Activated T-cell treated with anti-CD3 and anti-CD28 coated beads for 24 hours (primary cell): ENCODE measurements around the gene MAGEB1.

Source experiments
- DNase-seq: peaks from one replicate; pipeline ENCODE4 v3.0.0-alpha.2; 2020; ENCODE audit warnings: low read depth

The MAGEB1 gene

DNA sequence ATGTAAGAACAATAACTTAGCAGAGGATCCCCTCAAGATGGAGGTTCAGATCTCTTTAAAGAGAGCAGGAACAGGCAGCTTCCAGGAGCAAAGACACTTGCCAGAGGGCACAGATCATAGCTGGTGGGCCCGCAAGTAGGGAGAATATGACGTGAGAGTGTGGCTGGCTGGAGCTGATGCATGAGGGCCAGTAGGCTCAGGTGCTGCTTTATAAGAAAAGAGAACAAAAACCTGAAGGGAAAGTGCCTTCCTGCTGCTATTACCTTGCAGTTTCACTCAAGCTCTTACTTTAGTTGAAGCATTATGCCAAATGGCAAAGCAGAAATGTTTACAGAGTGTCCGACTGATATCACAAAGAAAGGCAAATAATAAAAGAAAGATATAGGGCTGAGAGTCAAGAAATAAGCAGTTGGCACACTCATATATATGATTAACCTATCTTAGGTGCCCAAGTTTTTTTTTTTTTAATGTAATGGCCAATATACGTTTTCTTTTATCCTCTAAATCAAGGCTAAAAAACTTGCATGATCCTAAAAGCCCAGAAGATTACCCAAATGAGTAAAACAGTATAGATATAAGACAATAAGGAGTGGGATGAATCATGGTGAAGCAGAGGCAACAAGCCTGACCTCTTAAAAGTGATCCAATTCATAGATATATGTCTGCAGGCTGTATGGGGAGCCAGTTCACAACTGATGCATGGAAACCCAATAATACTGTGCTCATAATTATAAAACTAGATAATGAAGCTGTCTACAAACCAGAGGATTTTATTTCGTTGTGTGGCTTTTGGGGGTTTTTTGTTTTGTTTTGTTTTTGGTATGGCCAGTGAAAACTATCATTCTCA lies 49.7 kb downstream of the MAGEB1 start:
- no peak for DNase-seq

DNA sequence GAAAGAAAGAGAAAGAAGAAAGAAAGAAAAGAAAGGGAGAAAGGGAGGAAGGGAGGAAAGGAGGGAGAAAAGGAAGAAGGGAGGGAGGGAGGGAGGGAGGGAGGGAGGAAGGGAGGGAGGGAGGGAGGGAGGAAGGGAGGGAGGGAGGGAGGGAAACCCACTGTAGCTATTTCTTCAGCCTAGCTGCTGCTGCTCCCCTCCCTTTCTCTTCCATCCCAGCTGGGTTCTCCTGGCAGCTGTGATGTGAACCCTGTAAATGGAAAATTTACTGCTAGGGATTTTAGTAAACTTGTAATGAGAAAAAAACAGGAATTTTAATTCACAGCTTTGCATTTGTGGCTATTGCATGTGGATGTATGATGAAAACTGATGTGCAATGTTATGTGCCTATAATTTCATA lies 54.3 kb downstream of the MAGEB1 start:
- no peak for DNase-seq
